ENCODE data around the gene ZNF324B.

ZNF324B gene

GRCh38 chr19:58473775-58474174, 22.4 kb downstream of the ZNF324B start:
- no peak overlapping the region for H3K27ac ChIP-seq (ENCODE audit: low read length)
- H3K9me3 ChIP-seq (ENCODE audit: insufficient read depth, low read length, severe bottlenecking) = no peaks in the 10 kb centered on the region
- peaks cover 44% of the 10 kb centered on the region for H3K4me1 ChIP-seq (ENCODE audit: insufficient read depth, low read length)
- H3K9ac ChIP-seq (ENCODE audit: low read depth, low read length) = no peak overlapping the region
- no peak overlapping the region for H2AFZ ChIP-seq (ENCODE audit: low read depth, low read length)
- no peak overlapping the region for H3K4me2 ChIP-seq (ENCODE audit: insufficient read depth, low read length)
- H3K27me3 ChIP-seq (ENCODE audit: insufficient read depth, low read length, poor library complexity) = no peaks in the 10 kb centered on the region
- no peak overlapping the region for H3K4me3 ChIP-seq (ENCODE audit: low read depth in 1 of 2, low read length in 2 of 2)
- DNase-seq = no peak
- H3K36me3 ChIP-seq (ENCODE audit: insufficient read depth, low read length) = peaks cover 46% of the 10 kb centered on the region
- TF ChIP-seq EZH2 (IDR thresholded peaks at IDR 0.05; ENCODE audit: borderline replicate concordance, low read depth, low read length, severe bottlenecking) (no peak), CTCF (IDR thresholded peaks at IDR 0.05; ENCODE audit: borderline replicate concordance, extremely low read depth, low read length, poor library complexity, severe bottlenecking) (no peak)
- ATAC-seq (ENCODE audit: insufficient read depth, low read depth) = no peak
- H4K20me1 ChIP-seq (ENCODE audit: insufficient read depth, low read length) = peaks cover 17% of the 10 kb centered on the region
- H3K79me2 ChIP-seq (ENCODE audit: insufficient read depth, low read length) = peaks cover 17% of the 10 kb centered on the region

GRCh38 chr19:58474291-58474996, 23.0 kb downstream of the ZNF324B start:
- ATAC-seq (ENCODE audit: insufficient read depth, low read depth) (no peak), DNase-seq (no peak)
- H3K36me3 ChIP-seq (ENCODE audit: insufficient read depth, low read length) = peaks cover 45% of the 10 kb centered on the region
- H3K4me2 ChIP-seq (ENCODE audit: insufficient read depth, low read length) = peak overlapping the region; percentile 96
- H3K79me2 ChIP-seq (ENCODE audit: insufficient read depth, low read length) = peaks cover 10% of the 10 kb centered on the region
- TF ChIP-seq EZH2 (IDR thresholded peaks at IDR 0.05; ENCODE audit: borderline replicate concordance, low read depth, low read length, severe bottlenecking) (no peak), CTCF (IDR thresholded peaks at IDR 0.05; ENCODE audit: borderline replicate concordance, extremely low read depth, low read length, poor library complexity, severe bottlenecking) (no peak)
- H4K20me1 ChIP-seq (ENCODE audit: insufficient read depth, low read length) = peaks cover 10% of the 10 kb centered on the region
- H3K9ac ChIP-seq (ENCODE audit: low read depth, low read length) = peak overlapping the region; percentile 94; the same call in 1 of the 2 replicates
- peak overlapping the region in 1 of 2 experiments; percentile 88; a peak in 2 of 4 replicates for H3K4me3 ChIP-seq (ENCODE audit: low read depth in 1 of 2, low read length in 2 of 2)
- peak overlapping the region; percentile 92; the same call in 1 of the 2 replicates for H3K27ac ChIP-seq (ENCODE audit: low read length)
- no peak overlapping the region for H2AFZ ChIP-seq (ENCODE audit: low read depth, low read length)
- no peaks in the 10 kb centered on the region for H3K27me3 ChIP-seq (ENCODE audit: insufficient read depth, low read length, poor library complexity)
- no peaks in the 10 kb centered on the region for H3K9me3 ChIP-seq (ENCODE audit: insufficient read depth, low read length, severe bottlenecking)
- peaks cover 38% of the 10 kb centered on the region for H3K4me1 ChIP-seq (ENCODE audit: insufficient read depth, low read length)

- H3K9me3 ChIP-seq (ENCODE audit: insufficient read depth, low read length, severe bottlenecking) = no peaks in the 10 kb centered on the region
- TF ChIP-seq EZH2 (IDR thresholded peaks at IDR 0.05; ENCODE audit: borderline replicate concordance, low read depth, low read length, severe bottlenecking) = no peak
- TF ChIP-seq CTCF (IDR thresholded peaks at IDR 0.05; ENCODE audit: borderline replicate concordance, extremely low read depth, low read length, poor library complexity, severe bottlenecking) = no peak
- H2AFZ ChIP-seq (ENCODE audit: low read depth, low read length) = peak overlapping the region; percentile 81
- H3K4me2 ChIP-seq (ENCODE audit: insufficient read depth, low read length) = peak overlapping the region; percentile 96
- peak overlapping the region; percentile 94 for H3K9ac ChIP-seq (ENCODE audit: low read depth, low read length)
- peak overlapping the region; percentile 92 for H3K27ac ChIP-seq (ENCODE audit: low read length)
- H3K4me3 ChIP-seq (ENCODE audit: low read depth in 1 of 2, low read length in 2 of 2) = peak overlapping the region; percentile 36 to 88; a peak in 3 of 4 replicates
- DNase-seq (no peak), ATAC-seq (ENCODE audit: insufficient read depth, low read depth) (peak; percentile 3)
- peaks cover 43% of the 10 kb centered on the region for H3K36me3 ChIP-seq (ENCODE audit: insufficient read depth, low read length)
- H3K79me2 ChIP-seq (ENCODE audit: insufficient read depth, low read length) = 0 out of 2 replicates have a peak, but pooled peaks cover 8% of the 10 kb centered on the region
- peaks cover 8% of the 10 kb centered on the region; the same call in 1 of the 2 replicates for H4K20me1 ChIP-seq (ENCODE audit: insufficient read depth, low read length)
- H3K27me3 ChIP-seq (ENCODE audit: insufficient read depth, low read length, poor library complexity) = no peaks in the 10 kb centered on the region
- H3K4me1 ChIP-seq (ENCODE audit: insufficient read depth, low read length) = peaks cover 38% of the 10 kb centered on the region
Measured at GRCh38 chr19:58474997-58475713, 23.7 kb downstream of the ZNF324B start.

All from DND-41 (cell line).